ENCODE data around the gene WDFY4.
A peak's percentile ranks its signal among the peaks of the same experiment; 100 is the strongest.

Gene WDFY4

DNA sequence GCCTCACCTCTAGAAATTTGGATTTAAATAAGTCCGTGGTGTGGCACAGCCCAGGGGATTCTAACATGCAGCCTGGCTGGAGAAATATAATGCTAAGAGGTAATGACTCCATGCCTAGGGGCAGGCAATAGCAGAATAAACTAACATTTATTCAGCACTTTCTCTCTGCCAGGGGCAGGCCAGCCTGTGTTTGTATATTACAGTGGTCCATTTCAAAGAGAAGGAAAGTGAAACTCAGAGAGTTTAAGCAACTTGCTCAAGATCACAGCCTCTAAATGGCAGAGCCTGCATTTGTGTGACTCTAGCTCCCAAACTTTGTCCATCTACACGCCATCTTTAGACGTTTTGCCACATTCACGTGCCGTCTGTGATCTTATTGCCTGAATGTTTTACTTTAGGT lies 261.7 kb downstream of the WDFY4 start:
- Histone ChIP-seq H3K27me3 (ENCODE audit: insufficient read depth, low read length, poor library complexity, severe bottlenecking) (no peaks in the 10 kb centered on the region), H3K4me2 (ENCODE audit: low read depth, low read length, poor library complexity, severe bottlenecking) (peak overlapping the region; percentile 49)

DNA sequence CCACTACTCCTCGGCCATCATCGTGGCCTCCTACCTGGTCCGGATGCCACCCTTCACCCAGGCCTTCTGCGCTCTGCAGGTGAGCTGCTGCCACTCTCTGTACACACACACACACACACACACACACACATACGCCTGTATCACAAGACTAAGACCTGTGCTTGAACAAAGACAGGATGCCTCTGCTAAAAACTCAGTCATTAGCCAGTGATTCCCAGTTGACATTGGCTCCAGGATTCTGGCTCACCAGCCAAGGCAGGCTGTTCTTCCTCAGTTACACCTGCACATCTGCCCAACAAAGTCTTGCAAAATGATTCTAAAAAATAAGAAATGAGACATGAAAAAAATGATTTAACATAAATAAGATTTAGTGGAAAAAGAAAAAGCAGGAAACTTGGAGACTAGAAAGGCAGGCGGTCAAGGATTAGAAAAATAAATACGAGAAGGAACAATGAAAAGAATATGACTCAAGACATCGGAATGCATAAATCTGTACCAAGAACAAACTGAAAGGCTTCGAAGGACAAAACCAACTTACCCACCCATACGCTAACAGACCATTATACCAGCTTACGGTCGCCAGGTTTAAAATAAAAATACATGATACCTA lies 262.3 kb downstream of the WDFY4 start:
- no peaks in the 10 kb centered on the region for H4K20me1 ChIP-seq (ENCODE audit: insufficient read depth, low read length, poor library complexity, severe bottlenecking)
- no peak overlapping the region for H2AFZ ChIP-seq (ENCODE audit: low read length)
- no peaks in the 10 kb centered on the region for H3K9me3 ChIP-seq (ENCODE audit: insufficient read depth, low read depth, low read length)
- no peak overlapping the region for H3K4me3 ChIP-seq (ENCODE audit: low read length, poor library complexity, severe bottlenecking)
- H3K27me3 ChIP-seq (ENCODE audit: insufficient read depth, low read length, poor library complexity, severe bottlenecking), result no peaks in the 10 kb centered on the region
- no peak for TF ChIP-seq EZH2phosphoT487 (IDR thresholded peaks at IDR 0.05; ENCODE audit: borderline replicate concordance)
- TF ChIP-seq, protein P1, sequence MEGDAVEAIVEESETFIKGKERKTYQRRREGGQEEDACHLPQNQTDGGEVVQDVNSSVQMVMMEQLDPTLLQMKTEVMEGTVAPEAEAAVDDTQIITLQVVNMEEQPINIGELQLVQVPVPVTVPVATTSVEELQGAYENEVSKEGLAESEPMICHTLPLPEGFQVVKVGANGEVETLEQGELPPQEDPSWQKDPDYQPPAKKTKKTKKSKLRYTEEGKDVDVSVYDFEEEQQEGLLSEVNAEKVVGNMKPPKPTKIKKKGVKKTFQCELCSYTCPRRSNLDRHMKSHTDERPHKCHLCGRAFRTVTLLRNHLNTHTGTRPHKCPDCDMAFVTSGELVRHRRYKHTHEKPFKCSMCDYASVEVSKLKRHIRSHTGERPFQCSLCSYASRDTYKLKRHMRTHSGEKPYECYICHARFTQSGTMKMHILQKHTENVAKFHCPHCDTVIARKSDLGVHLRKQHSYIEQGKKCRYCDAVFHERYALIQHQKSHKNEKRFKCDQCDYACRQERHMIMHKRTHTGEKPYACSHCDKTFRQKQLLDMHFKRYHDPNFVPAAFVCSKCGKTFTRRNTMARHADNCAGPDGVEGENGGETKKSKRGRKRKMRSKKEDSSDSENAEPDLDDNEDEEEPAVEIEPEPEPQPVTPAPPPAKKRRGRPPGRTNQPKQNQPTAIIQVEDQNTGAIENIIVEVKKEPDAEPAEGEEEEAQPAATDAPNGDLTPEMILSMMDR (conservative IDR thresholded peaks at IDR 0.05; ENCODE audit: low read length), result no peak
- no peak overlapping the region for H3K4me2 ChIP-seq (ENCODE audit: low read depth, low read length, poor library complexity, severe bottlenecking)
- no peaks in the 10 kb centered on the region for H3K36me3 ChIP-seq (ENCODE audit: insufficient read depth, low read length)
- peak overlapping the region; percentile 19 for H3K9ac ChIP-seq (ENCODE audit: low read depth, low read length, poor library complexity, severe bottlenecking)
- peaks cover 31% of the 10 kb centered on the region for H3K4me1 ChIP-seq (ENCODE audit: insufficient read depth, low read length, poor library complexity, severe bottlenecking)
- no peaks in the 10 kb centered on the region for H3K9me2 ChIP-seq (replicated peaks; ENCODE audit: low read depth, low read length)
- H3K79me2 ChIP-seq (ENCODE audit: insufficient read depth, low read length), result no peaks in the 10 kb centered on the region
- no peaks in the 10 kb centered on the region for H3F3A ChIP-seq (ENCODE audit: low read depth)

More for the DNA sequence above, 261.7 kb downstream of the WDFY4 start:
- Histone ChIP-seq H3K9me2 (replicated peaks; ENCODE audit: low read depth, low read length) (no peaks in the 10 kb centered on the region), H3F3A (ENCODE audit: low read depth) (no peaks in the 10 kb centered on the region), H4K20me1 (ENCODE audit: insufficient read depth, low read length, poor library complexity, severe bottlenecking) (no peaks in the 10 kb centered on the region), H3K9me3 (ENCODE audit: insufficient read depth, low read depth, low read length) (no peaks in the 10 kb centered on the region), H3K36me3 (ENCODE audit: insufficient read depth, low read length) (no peaks in the 10 kb centered on the region), H3K4me1 (ENCODE audit: insufficient read depth, low read length, poor library complexity, severe bottlenecking) (peaks cover 24% of the 10 kb centered on the region), H3K9ac (ENCODE audit: low read depth, low read length, poor library complexity, severe bottlenecking) (peak overlapping the region; percentile 19), H2AFZ (ENCODE audit: low read length) (peak overlapping the region; percentile 53; the same call in 1 of the 2 replicates), H3K4me3 (ENCODE audit: low read length, poor library complexity, severe bottlenecking) (peak overlapping the region; percentile 13), H3K79me2 (ENCODE audit: insufficient read depth, low read length) (no peaks in the 10 kb centered on the region)
- TF ChIP-seq, protein P1 (conservative IDR thresholded peaks at IDR 0.05; ENCODE audit: low read length), result no peak
- no peak for TF ChIP-seq EZH2phosphoT487 (IDR thresholded peaks at IDR 0.05; ENCODE audit: borderline replicate concordance)

DNA sequence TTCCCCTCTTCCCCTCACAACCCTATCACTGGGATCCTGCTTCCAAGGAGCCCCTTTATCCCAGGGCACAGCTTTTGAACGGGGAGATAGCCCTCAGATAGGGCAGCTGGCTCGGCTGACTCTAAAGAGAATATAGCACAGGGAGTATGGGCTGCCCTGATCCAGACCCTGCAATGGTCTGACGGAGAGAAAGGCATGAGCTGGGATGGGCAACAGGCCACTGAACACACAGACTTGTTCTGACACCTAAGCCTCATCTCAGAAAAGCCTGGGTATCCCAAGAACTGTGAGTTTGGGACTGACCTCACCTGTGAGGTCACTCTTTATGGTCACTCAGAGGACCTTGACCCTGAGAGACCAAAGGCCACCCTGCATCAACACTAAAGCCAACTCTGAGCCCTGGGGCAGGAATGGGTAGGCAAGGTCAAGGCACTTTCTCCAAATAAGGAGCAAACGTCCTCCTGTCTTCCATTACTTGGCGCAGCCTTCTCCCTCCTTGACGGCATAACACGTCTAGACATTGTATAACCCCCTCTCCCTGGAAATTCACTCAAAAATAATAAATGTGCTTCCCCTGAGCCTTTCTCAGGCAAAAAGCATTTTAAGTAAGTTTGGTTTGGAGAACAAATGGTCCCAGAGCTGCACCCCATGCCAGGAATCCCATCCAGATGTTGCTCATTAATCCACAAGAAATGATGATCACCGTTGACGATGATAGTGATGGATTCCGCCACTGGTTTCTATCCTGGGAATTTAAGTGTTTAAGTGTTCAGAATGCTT lies 263.2 kb downstream of the WDFY4 start:
- Histone ChIP-seq H3K9ac (ENCODE audit: low read depth, low read length, poor library complexity, severe bottlenecking) (no peak overlapping the region), H3F3A (ENCODE audit: low read depth) (no peaks in the 10 kb centered on the region; the same call in 1 of the 2 replicates), H3K9me3 (ENCODE audit: insufficient read depth, low read depth, low read length) (no peaks in the 10 kb centered on the region), H3K4me1 (ENCODE audit: insufficient read depth, low read length, poor library complexity, severe bottlenecking) (peaks cover 39% of the 10 kb centered on the region), H3K4me3 (ENCODE audit: low read length, poor library complexity, severe bottlenecking) (no peak overlapping the region), H3K4me2 (ENCODE audit: low read depth, low read length, poor library complexity, severe bottlenecking) (no peak overlapping the region), H3K27me3 (ENCODE audit: insufficient read depth, low read length, poor library complexity, severe bottlenecking) (no peaks in the 10 kb centered on the region), H2AFZ (ENCODE audit: low read length) (no peak overlapping the region), H3K36me3 (ENCODE audit: insufficient read depth, low read length) (no peaks in the 10 kb centered on the region), H3K9me2 (replicated peaks; ENCODE audit: low read depth, low read length) (no peaks in the 10 kb centered on the region), H3K79me2 (ENCODE audit: insufficient read depth, low read length) (no peaks in the 10 kb centered on the region), H4K20me1 (ENCODE audit: insufficient read depth, low read length, poor library complexity, severe bottlenecking) (no peaks in the 10 kb centered on the region)
- TF ChIP-seq, protein P1 (conservative IDR thresholded peaks at IDR 0.05; ENCODE audit: low read length), result no peak
- no peak for TF ChIP-seq EZH2phosphoT487 (IDR thresholded peaks at IDR 0.05; ENCODE audit: borderline replicate concordance)
